Sigmoid colon (tissue), 7 donors: Measurements from ENCODE around the gene SHC1. TPM values are rescaled to one million over a fixed set of nuclear protein-coding genes. Genes with fewer than 3 reads are reported as not detected.

Experiments used
- DNase-seq: peaks from one replicate; pipeline ENCODE4 v3.0.0-alpha.2; 2019
- H3K27ac ChIP-seq, 4 donors: fragments of 200-600 bp; sonication (generic); one replicate each; pipeline ENCODE4 v1.5.1; 2016 to 2019; ENCODE audit warnings: mild to moderate bottlenecking in 1 of 4
- H3K27me3 ChIP-seq, 3 donors: fragments of 200-600 bp; sonication (generic); one replicate each; pipeline ENCODE4 v1.5.1; 2019; ENCODE audit warnings: mild to moderate bottlenecking in 1 of 3
- H3K36me3 ChIP-seq, 4 donors: fragments of 200-600 bp; sonication (generic); one replicate each; pipeline ENCODE4 v1.5.1; 2016 to 2019
- H3K4me1 ChIP-seq, 4 donors: fragments of 200-600 bp; sonication (generic); one replicate each; pipeline ENCODE4 v1.5.1; 2017 to 2019
- H3K4me3 ChIP-seq, 4 donors: fragments of 200-600 bp; sonication (generic); one replicate each; pipeline ENCODE4 v1.5.1; 2017 to 2019; ENCODE audit warnings: mild to moderate bottlenecking in 2 of 4, moderate library complexity in 1 of 4
- H3K9me3 ChIP-seq, 4 donors: fragments of 200-600 bp in 3 of 4; sonication (generic) in 3 of 4; one replicate each; pipeline versions ENCODE4 v1.5.1 to v1.6.1; 2013 to 2019
- EP300 ChIP-seq, 4 donors: sonication (generic); formaldehyde crosslinking; IDR thresholded peaks; one replicate each; pipeline ENCODE4 v1.6.1; 2017; ENCODE audit warnings: antibody characterized with exemption in 4 of 4
- POLR2A ChIP-seq, 2 donors: fragments of 450-650 bp; IDR thresholded peaks; one replicate each; pipeline ENCODE4 v1.6.1; 2016; ENCODE audit warnings: antibody characterized with exemption in 2 of 2, mild to moderate bottlenecking in 2 of 2, moderate library complexity in 2 of 2
- POLR2AphosphoS5 ChIP-seq, 4 donors: sonication (generic); formaldehyde crosslinking; IDR thresholded peaks; one replicate each; pipeline ENCODE4 v1.6.1; 2017; ENCODE audit warnings: antibody characterized with exemption in 4 of 4
- WGBS, 2 donors: extraction: QIAGEN DNeasy Blood & Tissue Kit; methylation state at CpG; one replicate each; pipeline ENCODE4 v1.1.7; 2013; 5-methylcytosine and 5-hydroxymethylcytosine counted together
- intact Hi-C: fragments of 100-400 bp; cut with DNase I; formaldehyde crosslinking; loops from one replicate; pipeline ENCODE4 v1.15.1; 2023
- polyA plus RNA-seq, 3 donors: library from polyadenylated mRNA; stranded (reverse); fragments of 200-250 nt; gene quantifications; one replicate each; pipeline ENCODE4 v1.2.3, GENCODE V29; 2013
- total RNA-seq, 4 donors: library from RNA; depleted of rRNA; stranded (reverse); fragments of >200 nt; gene quantifications; one replicate each; pipeline ENCODE4 v1.1.0, GENCODE V29; 2016
- TF ChIP-seq, protein P1 (sequence below), 4 experiments: fragments of 450-650 bp in 3 of 4; fragments of 200-600 bp in 1 of 4; IDR thresholded peaks; one replicate each; pipeline ENCODE4 v1.5.1; 2016 to 2019; ENCODE audit warnings: antibody characterized with exemption in 4 of 4, mild to moderate bottlenecking in 3 of 4, moderate library complexity in 2 of 4
- donor health status: healthy with polysubstance abuse.
- donor health status: Bipolar disorder and iron deficiency.
- donor health status: healthy.

Gene SHC1
- total and polyA plus RNA-seq, 7 donors: 49.2 to 80.4 (median 62.6) TPM

DNA sequence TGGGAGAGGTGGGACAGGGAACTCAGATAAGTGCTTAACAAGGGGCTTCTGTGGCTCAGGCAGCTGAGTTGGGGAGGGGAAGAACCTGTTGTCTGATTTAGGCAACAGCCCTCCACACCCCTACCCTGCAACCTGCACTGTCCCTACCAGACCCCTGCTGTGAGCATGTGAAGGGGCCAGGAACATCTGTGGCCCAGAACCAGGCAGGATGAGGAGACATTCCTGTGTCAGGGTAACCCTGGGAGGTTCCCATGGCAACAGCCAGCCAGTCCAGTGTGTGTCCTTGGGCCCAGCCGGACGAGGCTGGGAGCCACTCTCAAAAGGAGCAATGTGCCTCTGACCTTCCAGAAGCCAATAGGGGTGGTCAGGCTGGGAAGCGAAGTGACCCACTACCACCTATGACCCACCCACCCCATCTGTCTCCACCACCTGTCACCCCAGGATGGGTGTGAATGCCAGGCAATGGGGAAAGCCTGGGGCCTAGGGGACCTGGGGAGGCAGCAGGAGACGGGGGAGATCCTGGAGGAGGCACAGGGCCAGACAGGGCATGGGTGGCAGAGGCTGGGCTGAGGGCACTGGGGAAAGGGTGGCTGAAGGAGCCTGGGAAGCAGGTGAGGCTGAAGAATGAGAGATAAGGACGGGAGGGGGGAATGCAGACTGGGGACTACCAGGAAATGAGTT is 29.1 kb downstream of the SHC1 start:
- DNase-seq: no peak
- intact Hi-C loops: no loop called here
- no peaks in the 10 kb centered on the region for H3K9me3 ChIP-seq
- H3K36me3 ChIP-seq: peaks cover 0 to 25% (median 10%) of the 10 kb centered on the region in 4 donors
- H3K4me1 ChIP-seq: peaks cover 0 to 41% (median 23%) of the 10 kb centered on the region in 4 donors
- 46 to 70% methylated on average over 5 of the region's 5 CpGs for WGBS, 2 donors
- H3K27ac ChIP-seq: peak overlapping the region in 2 of 4 donors; percentile 2 to 35
- TF ChIP-seq EP300 (IDR thresholded peaks at IDR 0.05) (no peak), POLR2AphosphoS5 (IDR thresholded peaks at IDR 0.05) (no peak), POLR2A (IDR thresholded peaks at IDR 0.05) (no peak)
- TF ChIP-seq, protein P1, sequence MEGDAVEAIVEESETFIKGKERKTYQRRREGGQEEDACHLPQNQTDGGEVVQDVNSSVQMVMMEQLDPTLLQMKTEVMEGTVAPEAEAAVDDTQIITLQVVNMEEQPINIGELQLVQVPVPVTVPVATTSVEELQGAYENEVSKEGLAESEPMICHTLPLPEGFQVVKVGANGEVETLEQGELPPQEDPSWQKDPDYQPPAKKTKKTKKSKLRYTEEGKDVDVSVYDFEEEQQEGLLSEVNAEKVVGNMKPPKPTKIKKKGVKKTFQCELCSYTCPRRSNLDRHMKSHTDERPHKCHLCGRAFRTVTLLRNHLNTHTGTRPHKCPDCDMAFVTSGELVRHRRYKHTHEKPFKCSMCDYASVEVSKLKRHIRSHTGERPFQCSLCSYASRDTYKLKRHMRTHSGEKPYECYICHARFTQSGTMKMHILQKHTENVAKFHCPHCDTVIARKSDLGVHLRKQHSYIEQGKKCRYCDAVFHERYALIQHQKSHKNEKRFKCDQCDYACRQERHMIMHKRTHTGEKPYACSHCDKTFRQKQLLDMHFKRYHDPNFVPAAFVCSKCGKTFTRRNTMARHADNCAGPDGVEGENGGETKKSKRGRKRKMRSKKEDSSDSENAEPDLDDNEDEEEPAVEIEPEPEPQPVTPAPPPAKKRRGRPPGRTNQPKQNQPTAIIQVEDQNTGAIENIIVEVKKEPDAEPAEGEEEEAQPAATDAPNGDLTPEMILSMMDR (IDR thresholded peaks at IDR 0.05): no peak
- H3K4me3 ChIP-seq: no peak overlapping the region
- H3K27me3 ChIP-seq: no peaks in the 10 kb centered on the region

DNA sequence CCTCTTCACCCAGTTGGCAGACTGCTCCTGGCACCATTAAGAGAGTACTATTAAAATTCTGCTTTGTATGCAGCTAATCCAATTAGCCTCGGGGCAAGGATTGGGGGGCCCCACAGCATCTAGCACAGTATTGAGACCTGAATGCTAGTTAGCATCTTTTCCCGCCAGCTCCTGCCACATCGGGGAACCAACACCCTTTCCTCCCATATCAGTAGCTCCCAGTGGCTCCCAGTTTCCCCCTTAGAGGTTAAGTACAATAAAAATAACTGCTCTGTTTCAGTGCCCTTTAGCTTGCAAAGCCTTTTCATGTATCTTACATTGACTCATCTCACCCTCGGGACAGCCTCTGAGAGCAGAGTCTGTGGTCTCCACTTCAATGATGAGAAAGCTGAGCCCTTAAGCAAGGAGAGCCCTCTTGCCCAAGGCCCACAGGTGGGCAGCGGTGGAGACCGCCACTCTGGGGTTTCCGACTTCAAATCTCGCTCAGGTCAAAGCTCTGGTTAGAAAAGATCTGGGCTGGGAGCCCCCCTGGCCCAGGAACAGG is 29.8 kb downstream of the SHC1 start:
- Histone ChIP-seq H3K36me3 (peaks cover 0 to 17% (median 6%) of the 10 kb centered on the region in 4 donors), H3K27me3 (no peaks in the 10 kb centered on the region), H3K9me3 (no peaks in the 10 kb centered on the region), H3K4me3 (no peak overlapping the region), H3K27ac (peak overlapping the region in 2 of 4 donors; percentile 90 to 98), H3K4me1 (peaks cover 0 to 48% (median 27%) of the 10 kb centered on the region in 4 donors)
- intact Hi-C loops: no loop called here
- 69 to 79% methylated on average over 8 of the region's 8 CpGs for WGBS, 2 donors
- TF ChIP-seq POLR2AphosphoS5 (IDR thresholded peaks at IDR 0.05) (no peak), EP300 (IDR thresholded peaks at IDR 0.05) (no peak), POLR2A (IDR thresholded peaks at IDR 0.05) (no peak)
- TF ChIP-seq, protein P1 (IDR thresholded peaks at IDR 0.05): no peak
- DNase-seq: no peak

DNA sequence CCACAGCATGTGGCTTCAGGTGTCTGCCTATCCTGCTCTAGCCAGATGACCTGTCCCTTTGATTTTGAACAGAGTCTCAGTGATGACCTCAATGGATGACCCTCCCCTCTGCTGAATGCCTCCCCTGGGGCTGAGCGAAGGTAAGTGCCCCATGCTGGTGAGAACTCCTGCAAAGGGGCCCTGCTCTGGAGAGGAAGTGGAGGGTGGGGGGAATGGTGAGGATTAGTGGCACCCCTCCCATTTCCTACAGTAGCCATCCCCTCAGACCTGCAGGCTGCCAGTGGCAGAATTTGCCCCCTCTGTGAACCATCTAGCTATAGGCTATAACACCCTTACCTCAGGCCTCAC is 30.4 kb downstream of the SHC1 start:
- peaks cover 0 to 53% (median 33%) of the 10 kb centered on the region in 4 donors for H3K4me1 ChIP-seq
- no peaks in the 10 kb centered on the region for H3K9me3 ChIP-seq
- peak overlapping the region in 3 of 4 donors; percentile 25 to 98 (median 90) for H3K27ac ChIP-seq
- TF ChIP-seq POLR2A (IDR thresholded peaks at IDR 0.05) (no peak), EP300 (IDR thresholded peaks at IDR 0.05) (no peak), POLR2AphosphoS5 (IDR thresholded peaks at IDR 0.05) (no peak)
- TF ChIP-seq, protein P1 (IDR thresholded peaks at IDR 0.05): no peak
- intact Hi-C loops: no loop called here
- H3K36me3 ChIP-seq: peaks cover 0 to 12% (median 3%) of the 10 kb centered on the region in 4 donors
- no peak overlapping the region for H3K4me3 ChIP-seq
- DNase-seq: no peak
- no peaks in the 10 kb centered on the region for H3K27me3 ChIP-seq
- WGBS, 2 donors: 77 to 98% methylated on average over 1 of the region's 1 CpG

DNA sequence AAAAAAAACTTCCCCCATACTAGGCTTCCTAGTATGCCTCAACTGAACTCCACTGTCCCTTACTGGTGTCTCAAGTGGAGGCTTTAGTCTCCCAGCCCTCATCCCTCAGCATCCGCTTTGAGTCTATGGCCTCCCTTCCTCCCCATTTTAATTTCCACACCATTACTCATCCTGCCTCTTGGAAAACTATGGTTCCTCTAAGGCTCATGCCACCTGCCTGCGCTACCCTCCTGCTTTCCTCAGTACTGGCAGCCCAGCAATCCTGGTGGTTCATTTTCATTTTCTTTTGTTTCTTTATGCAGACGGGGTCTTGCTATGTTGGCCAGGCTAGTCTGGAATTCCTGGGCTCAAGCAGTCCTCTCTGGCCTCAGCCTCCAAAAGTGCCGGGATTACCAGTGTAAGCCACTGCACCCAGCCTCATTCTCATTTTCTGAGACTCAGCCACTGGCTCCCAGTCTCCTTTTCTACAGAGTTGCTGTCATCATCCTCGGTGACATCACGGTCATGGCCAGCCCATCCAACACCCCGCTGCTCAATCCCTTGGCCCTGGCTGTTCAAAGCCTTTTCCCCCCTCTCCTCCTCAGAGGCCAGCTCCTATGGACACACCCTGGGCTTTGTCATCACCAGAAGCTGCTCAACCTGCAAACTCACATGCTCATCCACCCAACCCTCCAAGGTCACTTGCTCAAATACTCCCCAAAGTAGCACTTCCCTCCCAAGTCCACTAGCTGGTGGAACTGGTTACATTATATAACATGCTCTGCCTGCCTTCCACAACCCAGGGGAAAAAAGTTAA is 31.7 kb downstream of the SHC1 start:
- TF ChIP-seq POLR2A (IDR thresholded peaks at IDR 0.05): no peak
- no peak for TF ChIP-seq EP300 (IDR thresholded peaks at IDR 0.05)
- TF ChIP-seq POLR2AphosphoS5 (IDR thresholded peaks at IDR 0.05): no peak
- TF ChIP-seq, protein P1 (IDR thresholded peaks at IDR 0.05): no peak
- intact Hi-C loops: no loop called here
- WGBS, 2 donors: 95 to 96% methylated on average over 7 of the region's 7 CpGs
- Histone ChIP-seq H3K27ac (peak overlapping the region; percentile 90 to 98 (median 96)), H3K4me1 (peaks cover 0 to 49% (median 30%) of the 10 kb centered on the region in 4 donors), H3K4me3 (no peak overlapping the region), H3K9me3 (no peaks in the 10 kb centered on the region), H3K36me3 (no peaks in the 10 kb centered on the region), H3K27me3 (no peaks in the 10 kb centered on the region)
- DNase-seq: no peak
